A673 (cell line): ENCODE results near the gene NUTM2B.
"Not testable (repeated sequence)": the region's sequence is repeated elsewhere in the genome, so short reads cannot be mapped to it uniquely, and the experiment has no call there.

Experiments used
- CTCF ChIP-seq: fragments of 300-800, 200-600 bp; sonication (generic); conservative IDR thresholded peaks from 2 replicates; pipeline ENCODE4 v1.5.1; 2017; ENCODE audit warnings: low read depth, mild to moderate bottlenecking, antibody characterized with exemption, low read length, moderate library complexity, mixed read lengths
- EZH2 ChIP-seq: fragments of 200-600 bp; sonication (generic); IDR thresholded peaks from 2 replicates; pipeline ENCODE4 v1.6.1; 2017; ENCODE audit warnings: borderline replicate concordance, low read depth, mild to moderate bottlenecking, mixed read lengths, antibody characterized with exemption, low read length; ENCODE audit not compliant: poor library complexity, severe bottlenecking

GRCh38 chr10:79688798-79689197, 14.2 kb upstream of the NUTM2B start:
- not testable (repeated sequence) for TF ChIP-seq CTCF, EZH2
